ENCODE results near the gene FAM149B1.

FAM149B1 gene

DNA sequence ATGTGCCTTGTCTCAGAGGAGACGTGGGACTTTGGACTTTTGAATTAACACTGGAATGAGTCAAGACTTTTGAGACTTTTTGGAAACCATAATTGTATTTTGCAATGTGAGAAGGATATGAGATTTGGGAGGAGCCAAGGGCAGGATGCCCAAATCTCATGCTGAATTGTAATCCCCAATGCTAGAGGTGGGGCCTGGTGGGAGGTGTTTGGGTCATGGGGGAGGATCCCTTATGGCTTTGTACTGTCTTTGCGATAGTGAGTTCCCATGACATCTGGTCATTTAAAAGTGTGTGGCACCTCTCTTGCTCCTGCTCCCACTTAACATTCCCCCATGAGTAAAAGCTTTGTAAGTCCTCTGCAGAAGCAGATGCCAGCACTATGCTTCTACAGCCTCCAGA lies 40.0 kb downstream of the FAM149B1 start:
- Histone ChIP-seq H3K27me3 (ENCODE audit: control insufficient read depth in 2 of 2, insufficient read depth in 2 of 2, low read length in 2 of 2) (no peaks in the 10 kb centered on the region), H3K4me1 (ENCODE audit: control insufficient read depth in 2 of 2, insufficient read depth in 2 of 2, low read length in 2 of 2) (no peaks in the 10 kb centered on the region), H3K9me3 (ENCODE audit: control insufficient read depth in 2 of 2, low read length in 2 of 2) (no peaks in the 10 kb centered on the region), H3K9ac (ENCODE audit: low read depth in 1 of 2, low read length in 2 of 2) (no peak overlapping the region), H3K27ac (ENCODE audit: low read depth in 2 of 2, low read length in 2 of 2) (no peak overlapping the region), H3K4me3 (ENCODE audit: low read length in 2 of 2) (no peak overlapping the region), H3K36me3 (ENCODE audit: control insufficient read depth in 2 of 2, insufficient read depth in 2 of 2, low read length in 2 of 2) (peaks cover 0 to 8% of the 10 kb centered on the region in 2 donors)

DNA sequence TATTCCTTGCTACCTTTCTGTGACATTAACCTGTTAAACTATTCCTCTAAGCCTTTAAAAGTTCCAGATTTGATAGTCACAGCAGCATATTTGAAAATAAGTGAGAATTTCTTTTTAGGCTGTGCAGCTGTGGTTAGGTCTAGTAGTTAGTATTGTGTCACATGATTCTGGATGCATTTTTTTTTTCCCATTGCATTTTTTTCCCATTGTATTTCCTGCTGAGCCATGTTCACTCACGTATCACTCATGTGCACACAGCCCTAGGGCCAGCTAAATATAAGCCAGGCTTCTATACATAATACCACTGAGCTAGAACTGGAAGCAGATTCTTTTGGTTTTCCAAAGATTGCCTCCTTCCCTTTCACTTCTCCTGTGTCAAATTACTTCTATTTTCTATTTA lies 41.8 kb downstream of the FAM149B1 start:
- Histone ChIP-seq H3K27me3 (ENCODE audit: control insufficient read depth in 2 of 2, insufficient read depth in 2 of 2, low read length in 2 of 2) (no peaks in the 10 kb centered on the region), H3K36me3 (ENCODE audit: control insufficient read depth in 2 of 2, insufficient read depth in 2 of 2, low read length in 2 of 2) (peaks cover 0 to 8% of the 10 kb centered on the region in 2 donors), H3K27ac (ENCODE audit: low read depth in 2 of 2, low read length in 2 of 2) (no peak overlapping the region), H3K9me3 (ENCODE audit: control insufficient read depth in 2 of 2, low read length in 2 of 2) (no peaks in the 10 kb centered on the region), H3K9ac (ENCODE audit: low read depth in 1 of 2, low read length in 2 of 2) (no peak overlapping the region), H3K4me3 (ENCODE audit: low read length in 2 of 2) (no peak overlapping the region), H3K4me1 (ENCODE audit: control insufficient read depth in 2 of 2, insufficient read depth in 2 of 2, low read length in 2 of 2) (no peaks in the 10 kb centered on the region)

DNA sequence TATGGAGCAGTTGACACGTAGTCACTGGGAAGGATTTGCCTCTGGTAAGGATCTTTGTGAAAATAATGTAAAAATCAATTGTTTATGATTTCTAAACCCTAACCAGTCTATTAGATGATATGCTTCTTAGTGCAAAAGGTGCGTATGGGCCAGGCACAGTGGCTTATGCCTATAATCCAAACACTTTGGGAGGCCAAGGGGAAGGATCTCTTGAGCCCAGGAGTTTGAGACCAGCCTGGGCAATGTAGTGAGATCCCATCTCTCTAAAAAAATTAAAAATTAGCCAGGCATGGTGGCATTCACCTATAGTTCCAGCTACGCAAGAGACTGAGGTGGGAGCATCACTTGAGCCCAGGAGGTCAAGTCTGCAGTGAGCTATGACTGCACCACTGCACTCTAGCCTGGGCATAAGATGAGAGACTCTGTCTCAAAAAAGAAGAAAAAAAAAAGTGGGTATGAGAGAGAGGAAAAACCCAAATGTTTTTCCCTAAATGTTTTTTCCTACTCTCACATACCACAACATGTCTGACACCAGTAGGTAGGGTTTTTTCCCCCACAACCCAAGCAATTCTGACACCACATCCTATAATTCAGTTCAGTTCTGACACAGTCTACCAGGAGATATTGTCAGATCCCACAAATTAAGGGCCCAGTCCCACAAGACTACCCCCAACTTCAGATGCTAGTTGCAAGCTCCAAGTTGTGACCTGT lies 42.6 kb downstream of the FAM149B1 start:
- no peak overlapping the region for H3K4me3 ChIP-seq (ENCODE audit: low read length in 2 of 2)
- H3K4me1 ChIP-seq (ENCODE audit: control insufficient read depth in 2 of 2, insufficient read depth in 2 of 2, low read length in 2 of 2), result no peaks in the 10 kb centered on the region
- H3K27ac ChIP-seq (ENCODE audit: low read depth in 2 of 2, low read length in 2 of 2), result no peak overlapping the region
- H3K27me3 ChIP-seq (ENCODE audit: control insufficient read depth in 2 of 2, insufficient read depth in 2 of 2, low read length in 2 of 2), result no peaks in the 10 kb centered on the region
- H3K9me3 ChIP-seq (ENCODE audit: control insufficient read depth in 2 of 2, low read length in 2 of 2), result no peaks in the 10 kb centered on the region
- H3K9ac ChIP-seq (ENCODE audit: low read depth in 1 of 2, low read length in 2 of 2), result no peak overlapping the region
- peaks cover 0 to 8% of the 10 kb centered on the region in 2 donors for H3K36me3 ChIP-seq (ENCODE audit: control insufficient read depth in 2 of 2, insufficient read depth in 2 of 2, low read length in 2 of 2)

DNA sequence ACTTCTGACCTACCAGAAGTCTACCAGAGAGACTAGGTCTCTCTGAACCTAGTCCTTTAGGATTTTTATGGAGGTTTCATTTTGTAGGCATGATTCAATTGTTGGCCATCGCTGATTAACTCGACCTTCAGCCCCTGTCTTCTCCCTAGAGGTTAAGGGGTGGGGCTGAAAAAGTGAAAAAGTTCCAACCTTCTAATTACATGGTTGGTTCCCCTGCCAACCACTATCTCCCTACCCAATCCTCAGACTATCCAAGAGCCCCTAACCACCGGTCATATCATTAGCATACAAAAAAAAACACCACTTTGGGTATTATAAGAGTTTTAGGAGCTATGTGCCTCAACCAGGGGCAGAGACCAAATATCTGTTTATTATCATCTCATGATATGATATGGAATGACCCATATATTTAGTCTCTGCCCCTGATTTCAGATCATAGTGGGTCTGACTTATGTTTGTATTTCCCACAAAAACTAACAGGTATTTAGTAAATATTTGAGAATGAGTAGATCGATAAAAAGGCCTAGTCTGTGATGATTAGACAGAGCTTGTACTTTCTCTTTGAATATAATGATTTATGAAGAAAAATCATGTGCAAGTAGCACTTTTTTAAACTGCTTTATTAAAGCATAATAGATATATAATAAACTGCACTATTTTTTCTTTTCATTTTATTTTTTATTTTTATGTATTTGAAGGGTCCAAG lies 43.3 kb downstream of the FAM149B1 start:
- H3K9ac ChIP-seq (ENCODE audit: low read depth in 1 of 2, low read length in 2 of 2), result no peak overlapping the region

DNA sequence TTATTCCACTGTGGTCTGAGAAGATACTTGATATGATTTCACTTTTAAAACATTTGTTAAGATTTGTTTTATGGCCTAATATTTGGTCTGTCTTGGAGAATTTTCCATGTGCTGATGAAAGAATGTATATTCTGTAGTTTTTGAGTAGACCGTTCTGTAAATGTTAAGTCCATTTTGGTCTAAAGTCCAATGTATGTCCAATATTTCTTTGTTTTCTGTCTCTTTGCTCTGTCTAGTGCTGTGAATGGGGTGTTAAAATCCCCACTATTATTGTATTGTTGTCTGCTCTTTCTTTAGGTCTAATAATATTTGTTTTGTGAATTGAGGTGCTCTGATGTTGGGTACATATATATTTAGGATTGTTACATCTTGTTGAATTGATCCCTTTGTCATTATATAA lies 47.8 kb downstream of the FAM149B1 start:
- Histone ChIP-seq H3K27ac (ENCODE audit: low read depth in 2 of 2, low read length in 2 of 2) (no peak overlapping the region), H3K9ac (ENCODE audit: low read depth in 1 of 2, low read length in 2 of 2) (no peak overlapping the region), H3K36me3 (ENCODE audit: control insufficient read depth in 2 of 2, insufficient read depth in 2 of 2, low read length in 2 of 2) (peaks cover 10 to 15% of the 10 kb centered on the region in 2 donors), H3K9me3 (ENCODE audit: control insufficient read depth in 2 of 2, low read length in 2 of 2) (no peaks in the 10 kb centered on the region), H3K4me1 (ENCODE audit: control insufficient read depth in 2 of 2, insufficient read depth in 2 of 2, low read length in 2 of 2) (no peaks in the 10 kb centered on the region), H3K4me3 (ENCODE audit: low read length in 2 of 2) (no peak overlapping the region), H3K27me3 (ENCODE audit: control insufficient read depth in 2 of 2, insufficient read depth in 2 of 2, low read length in 2 of 2) (no peaks in the 10 kb centered on the region)

More for the DNA sequence above, 43.3 kb downstream of the FAM149B1 start:
- no peaks in the 10 kb centered on the region for H3K9me3 ChIP-seq (ENCODE audit: control insufficient read depth in 2 of 2, low read length in 2 of 2)
- no peak overlapping the region for H3K27ac ChIP-seq (ENCODE audit: low read depth in 2 of 2, low read length in 2 of 2)
- peaks cover 0 to 7% of the 10 kb centered on the region in 2 donors for H3K36me3 ChIP-seq (ENCODE audit: control insufficient read depth in 2 of 2, insufficient read depth in 2 of 2, low read length in 2 of 2)
- no peaks in the 10 kb centered on the region for H3K27me3 ChIP-seq (ENCODE audit: control insufficient read depth in 2 of 2, insufficient read depth in 2 of 2, low read length in 2 of 2)
- H3K4me3 ChIP-seq (ENCODE audit: low read length in 2 of 2), result no peak overlapping the region
- no peaks in the 10 kb centered on the region for H3K4me1 ChIP-seq (ENCODE audit: control insufficient read depth in 2 of 2, insufficient read depth in 2 of 2, low read length in 2 of 2)

DNA sequence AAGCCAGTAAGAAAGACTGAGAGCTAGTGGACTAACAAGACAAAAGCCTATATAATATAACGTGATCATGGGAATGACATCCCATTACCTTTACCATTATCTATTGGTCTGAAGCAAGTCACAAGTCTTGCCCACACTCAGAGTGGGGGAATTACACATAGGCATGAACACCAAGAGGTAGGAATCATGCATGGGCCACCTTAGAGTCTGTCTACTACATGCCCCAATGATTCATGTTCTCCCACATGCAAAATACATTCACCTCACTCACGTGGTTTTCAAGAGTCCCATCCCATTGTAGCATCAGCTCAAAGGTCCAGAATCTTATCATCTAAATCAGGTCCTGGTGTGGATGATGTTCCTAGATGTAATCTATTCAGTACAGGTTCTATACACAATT lies 49.7 kb downstream of the FAM149B1 start:
- Histone ChIP-seq H3K4me1 (ENCODE audit: control insufficient read depth in 2 of 2, insufficient read depth in 2 of 2, low read length in 2 of 2) (no peaks in the 10 kb centered on the region), H3K4me3 (ENCODE audit: low read length in 2 of 2) (no peak overlapping the region), H3K9me3 (ENCODE audit: control insufficient read depth in 2 of 2, low read length in 2 of 2) (no peaks in the 10 kb centered on the region), H3K36me3 (ENCODE audit: control insufficient read depth in 2 of 2, insufficient read depth in 2 of 2, low read length in 2 of 2) (peaks cover 10 to 14% of the 10 kb centered on the region in 2 donors), H3K9ac (ENCODE audit: low read depth in 1 of 2, low read length in 2 of 2) (no peak overlapping the region), H3K27ac (ENCODE audit: low read depth in 2 of 2, low read length in 2 of 2) (no peak overlapping the region), H3K27me3 (ENCODE audit: control insufficient read depth in 2 of 2, insufficient read depth in 2 of 2, low read length in 2 of 2) (no peaks in the 10 kb centered on the region)

DNA sequence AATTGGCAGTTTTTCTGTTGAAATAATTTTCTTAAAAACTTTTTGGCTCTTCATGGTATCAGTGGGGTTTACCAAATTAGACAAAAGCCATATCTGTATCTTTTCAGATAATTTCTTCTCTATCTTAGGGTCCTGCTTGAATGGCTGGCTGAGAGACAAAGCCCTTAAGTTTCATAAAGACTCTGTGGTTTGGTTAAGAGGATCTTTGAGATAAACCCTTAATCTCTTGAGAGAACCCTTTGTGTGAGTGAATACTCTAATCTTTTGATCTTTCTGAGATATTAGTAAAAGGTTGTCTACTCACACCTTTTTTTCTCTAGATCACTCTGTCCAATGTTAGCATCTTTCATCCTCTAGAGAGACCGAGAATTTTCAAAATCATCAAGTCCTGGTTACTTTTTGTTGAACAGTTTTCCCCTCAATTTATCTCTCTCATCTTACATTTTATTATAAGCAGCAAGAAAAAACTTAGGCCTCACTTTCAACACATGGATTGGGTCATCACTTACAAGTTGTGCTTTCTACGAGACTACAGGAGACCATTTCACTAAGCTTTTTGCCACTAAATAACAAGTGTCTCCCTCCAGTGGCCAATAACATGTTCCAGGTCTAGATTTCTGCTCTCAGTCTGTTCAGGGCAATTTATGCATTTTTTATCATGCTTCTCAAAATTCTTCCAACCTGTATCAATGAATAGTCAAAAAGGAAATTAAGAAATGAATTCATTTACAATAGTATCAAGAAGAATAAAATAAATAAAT lies 50.7 kb downstream of the FAM149B1 start:
- Histone ChIP-seq H3K27me3 (ENCODE audit: control insufficient read depth in 2 of 2, insufficient read depth in 2 of 2, low read length in 2 of 2) (no peaks in the 10 kb centered on the region), H3K9me3 (ENCODE audit: control insufficient read depth in 2 of 2, low read length in 2 of 2) (no peaks in the 10 kb centered on the region), H3K4me3 (ENCODE audit: low read length in 2 of 2) (no peak overlapping the region), H3K27ac (ENCODE audit: low read depth in 2 of 2, low read length in 2 of 2) (no peak overlapping the region), H3K36me3 (ENCODE audit: control insufficient read depth in 2 of 2, insufficient read depth in 2 of 2, low read length in 2 of 2) (peaks cover 10 to 14% of the 10 kb centered on the region in 2 donors), H3K4me1 (ENCODE audit: control insufficient read depth in 2 of 2, insufficient read depth in 2 of 2, low read length in 2 of 2) (no peaks in the 10 kb centered on the region), H3K9ac (ENCODE audit: low read depth in 1 of 2, low read length in 2 of 2) (no peak overlapping the region)

DNA sequence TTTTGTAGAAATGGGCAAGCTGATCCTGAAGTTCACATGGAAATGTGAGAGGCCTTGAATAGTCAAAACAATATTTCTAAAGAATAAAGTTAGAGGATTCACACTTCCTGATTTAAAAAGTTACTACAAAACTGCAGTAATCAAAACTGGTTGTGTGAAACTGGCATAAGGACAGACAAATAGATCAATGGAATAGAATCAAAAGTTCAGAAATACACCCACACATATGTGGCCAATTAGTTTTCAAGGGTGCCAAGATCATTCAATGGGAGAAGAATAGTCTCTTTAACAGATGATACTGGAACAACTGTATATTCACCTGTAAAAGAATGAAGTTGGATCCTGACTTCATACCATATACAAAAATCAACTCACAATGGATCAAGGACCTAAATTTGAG lies 51.5 kb downstream of the FAM149B1 start:
- Histone ChIP-seq H3K9me3 (ENCODE audit: control insufficient read depth in 2 of 2, low read length in 2 of 2) (no peaks in the 10 kb centered on the region), H3K27me3 (ENCODE audit: control insufficient read depth in 2 of 2, insufficient read depth in 2 of 2, low read length in 2 of 2) (no peaks in the 10 kb centered on the region), H3K9ac (ENCODE audit: low read depth in 1 of 2, low read length in 2 of 2) (no peak overlapping the region), H3K4me1 (ENCODE audit: control insufficient read depth in 2 of 2, insufficient read depth in 2 of 2, low read length in 2 of 2) (no peaks in the 10 kb centered on the region), H3K4me3 (ENCODE audit: low read length in 2 of 2) (no peak overlapping the region), H3K27ac (ENCODE audit: low read depth in 2 of 2, low read length in 2 of 2) (no peak overlapping the region), H3K36me3 (ENCODE audit: control insufficient read depth in 2 of 2, insufficient read depth in 2 of 2, low read length in 2 of 2) (peaks cover 10 to 14% of the 10 kb centered on the region in 2 donors)

DNA sequence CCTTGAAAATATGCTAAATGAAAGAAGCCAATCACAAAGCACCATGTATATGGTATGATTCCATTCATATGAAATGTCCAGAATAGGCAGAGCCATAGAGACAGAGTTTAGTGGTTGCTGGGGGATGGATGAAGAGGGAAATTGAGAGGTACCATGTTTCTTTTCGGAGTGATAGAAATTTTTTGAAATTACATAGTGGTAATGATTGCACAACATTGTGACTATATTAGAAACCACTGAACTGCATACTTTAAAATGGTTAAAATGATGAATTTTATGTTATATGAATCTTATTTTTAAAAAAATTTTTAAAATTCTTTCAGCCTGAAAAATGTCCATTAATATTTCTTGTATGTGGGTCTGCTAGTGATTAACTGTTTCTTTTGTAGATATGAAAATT lies 53.1 kb downstream of the FAM149B1 start:
- H3K4me1 ChIP-seq (ENCODE audit: control insufficient read depth in 2 of 2, insufficient read depth in 2 of 2, low read length in 2 of 2), result no peaks in the 10 kb centered on the region
- peaks cover 10 to 14% of the 10 kb centered on the region in 2 donors for H3K36me3 ChIP-seq (ENCODE audit: control insufficient read depth in 2 of 2, insufficient read depth in 2 of 2, low read length in 2 of 2)
- no peak overlapping the region for H3K27ac ChIP-seq (ENCODE audit: low read depth in 2 of 2, low read length in 2 of 2)
- no peak overlapping the region for H3K4me3 ChIP-seq (ENCODE audit: low read length in 2 of 2)
- no peaks in the 10 kb centered on the region for H3K9me3 ChIP-seq (ENCODE audit: control insufficient read depth in 2 of 2, low read length in 2 of 2)
- no peak overlapping the region for H3K9ac ChIP-seq (ENCODE audit: low read depth in 1 of 2, low read length in 2 of 2)
- no peaks in the 10 kb centered on the region for H3K27me3 ChIP-seq (ENCODE audit: control insufficient read depth in 2 of 2, insufficient read depth in 2 of 2, low read length in 2 of 2)

DNA sequence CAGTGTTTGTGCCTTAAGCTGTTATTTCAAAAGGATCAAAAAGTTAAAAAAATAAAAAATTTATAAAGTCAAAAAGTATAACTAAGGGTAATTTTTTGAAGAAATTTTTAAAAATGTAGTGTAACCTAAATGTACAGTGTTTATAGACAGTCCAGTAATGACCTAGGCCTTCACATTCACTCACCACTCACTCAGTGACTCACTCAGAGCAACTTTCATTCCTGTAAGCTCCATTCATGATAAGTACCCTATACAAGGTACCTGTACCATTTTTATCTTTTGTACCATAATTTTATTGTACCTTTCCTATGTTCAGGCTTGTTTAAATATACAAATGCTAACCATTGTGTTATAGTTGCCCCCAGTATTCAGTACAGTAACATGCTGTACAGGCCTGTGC lies 57.6 kb downstream of the FAM149B1 start:
- Histone ChIP-seq H3K4me1 (ENCODE audit: control insufficient read depth in 2 of 2, insufficient read depth in 2 of 2, low read length in 2 of 2) (no peaks in the 10 kb centered on the region), H3K36me3 (ENCODE audit: control insufficient read depth in 2 of 2, insufficient read depth in 2 of 2, low read length in 2 of 2) (peaks cover 0 to 3% of the 10 kb centered on the region in 2 donors), H3K9me3 (ENCODE audit: control insufficient read depth in 2 of 2, low read length in 2 of 2) (no peaks in the 10 kb centered on the region), H3K27ac (ENCODE audit: low read depth in 2 of 2, low read length in 2 of 2) (no peak overlapping the region), H3K9ac (ENCODE audit: low read depth in 1 of 2, low read length in 2 of 2) (no peak overlapping the region), H3K4me3 (ENCODE audit: low read length in 2 of 2) (no peak overlapping the region), H3K27me3 (ENCODE audit: control insufficient read depth in 2 of 2, insufficient read depth in 2 of 2, low read length in 2 of 2) (no peaks in the 10 kb centered on the region)

Data from mucosa of rectum (tissue), 2 donors.